Lower lobe of right lung (tissue), 2 donors: ENCODE measurements around the gene LRRC10B. TPM values are rescaled to one million over a fixed set of nuclear protein-coding genes. Genes with fewer than 3 reads are reported as not detected.

Experiments used
- ATAC-seq, 2 donors: fragments of 200-7000 bp; cut with Tn5 transposase; one replicate each; pipeline ENCODE4 v1.9.1; 2020 to 2022; ENCODE audit warnings: mild to moderate bottlenecking in 2 of 2, moderate library complexity in 2 of 2
- DNase-seq: peaks from one replicate; pipeline ENCODE4 v3.0.0-alpha.2; 2020
- H3K27ac ChIP-seq: fragments of 200-600 bp; one replicate; pipeline ENCODE4 v1.8.0; 2022
- H3K27me3 ChIP-seq: fragments of 200-600 bp; one replicate; pipeline ENCODE4 v1.8.0; 2022; ENCODE audit warnings: low read depth
- H3K36me3 ChIP-seq: fragments of 200-600 bp; one replicate; pipeline ENCODE4 v1.8.0; 2022; ENCODE audit warnings: mild to moderate bottlenecking
- H3K4me1 ChIP-seq: fragments of 200-600 bp; one replicate; pipeline ENCODE4 v1.8.0; 2022
- H3K4me3 ChIP-seq: fragments of 200-600 bp; one replicate; pipeline ENCODE4 v1.8.0; 2022; ENCODE audit warnings: mild to moderate bottlenecking
- H3K9me3 ChIP-seq: fragments of 200-600 bp; one replicate; pipeline ENCODE4 v1.8.0; 2022
- intact Hi-C: fragments of 100-400 bp; cut with DNase I; formaldehyde crosslinking; loops from one replicate; pipeline ENCODE4 v1.11.0; 2022
- total RNA-seq: library from RNA; stranded (reverse); fragmentation: NEBNext Ultra II Directional; extraction: Animal tissue kit (Norgen Biotek cat#: 25700); gene quantifications from one replicate; pipeline ENCODE4 v1.2.1, GENCODE V29; 2021
- TF ChIP-seq, protein P1 (sequence below): fragments of 200-600 bp; IDR thresholded peaks from one replicate; pipeline ENCODE4 v1.8.0; 2022; ENCODE audit warnings: antibody characterized with exemption, mild to moderate bottlenecking
- donor health status: DM: no; HTN: yes; CAD: no; lungs with severe emphysema.

LRRC10B gene
- total RNA-seq, 1 donor from 2014 or later = 6.4 TPM

DNA sequence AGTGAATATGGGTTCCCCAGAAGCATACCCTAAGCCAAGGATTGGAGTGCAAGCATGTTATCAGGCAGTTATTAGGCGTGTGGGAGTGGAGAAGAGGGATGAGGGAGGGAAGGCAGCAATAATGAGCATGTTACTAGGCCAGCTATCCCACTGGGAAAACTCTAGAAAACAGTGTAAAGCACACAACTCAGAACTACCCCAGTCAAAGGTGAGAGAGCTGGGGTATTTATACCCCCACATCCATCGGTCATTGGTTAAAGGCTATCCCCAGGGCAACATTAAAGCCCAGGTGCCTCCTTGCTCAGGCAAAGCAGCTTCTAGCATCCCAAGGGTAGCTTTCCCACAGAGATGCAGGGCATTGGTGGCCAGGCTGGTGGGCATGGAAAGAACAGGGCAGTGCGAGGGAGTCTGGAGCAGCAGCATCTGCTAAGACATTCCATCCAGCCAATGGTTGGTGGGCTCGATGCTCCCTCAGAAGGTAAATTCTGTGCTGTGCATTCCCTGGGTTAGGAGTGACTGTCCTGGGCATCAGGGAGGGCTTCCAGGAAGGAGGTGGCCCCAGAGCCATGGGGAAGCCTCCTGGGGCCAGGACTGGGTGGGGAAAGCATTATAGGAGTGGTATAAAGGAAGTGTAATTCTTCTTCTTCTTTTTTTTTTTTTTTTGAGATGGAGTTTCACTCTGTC, 21.1 kb upstream of the LRRC10B start:
- peaks cover under 1% of the 10 kb centered on the region for H3K27me3 ChIP-seq
- no peak overlapping the region for H3K27ac ChIP-seq
- intact Hi-C loops = no loop called here
- H3K9me3 ChIP-seq = no peaks in the 10 kb centered on the region
- ATAC-seq = no peak
- H3K36me3 ChIP-seq = no peaks in the 10 kb centered on the region
- H3K4me3 ChIP-seq = no peak overlapping the region
- TF ChIP-seq, protein P1, sequence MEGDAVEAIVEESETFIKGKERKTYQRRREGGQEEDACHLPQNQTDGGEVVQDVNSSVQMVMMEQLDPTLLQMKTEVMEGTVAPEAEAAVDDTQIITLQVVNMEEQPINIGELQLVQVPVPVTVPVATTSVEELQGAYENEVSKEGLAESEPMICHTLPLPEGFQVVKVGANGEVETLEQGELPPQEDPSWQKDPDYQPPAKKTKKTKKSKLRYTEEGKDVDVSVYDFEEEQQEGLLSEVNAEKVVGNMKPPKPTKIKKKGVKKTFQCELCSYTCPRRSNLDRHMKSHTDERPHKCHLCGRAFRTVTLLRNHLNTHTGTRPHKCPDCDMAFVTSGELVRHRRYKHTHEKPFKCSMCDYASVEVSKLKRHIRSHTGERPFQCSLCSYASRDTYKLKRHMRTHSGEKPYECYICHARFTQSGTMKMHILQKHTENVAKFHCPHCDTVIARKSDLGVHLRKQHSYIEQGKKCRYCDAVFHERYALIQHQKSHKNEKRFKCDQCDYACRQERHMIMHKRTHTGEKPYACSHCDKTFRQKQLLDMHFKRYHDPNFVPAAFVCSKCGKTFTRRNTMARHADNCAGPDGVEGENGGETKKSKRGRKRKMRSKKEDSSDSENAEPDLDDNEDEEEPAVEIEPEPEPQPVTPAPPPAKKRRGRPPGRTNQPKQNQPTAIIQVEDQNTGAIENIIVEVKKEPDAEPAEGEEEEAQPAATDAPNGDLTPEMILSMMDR = no peak
- peaks cover 18% of the 10 kb centered on the region for H3K4me1 ChIP-seq
- DNase-seq = no peak

DNA sequence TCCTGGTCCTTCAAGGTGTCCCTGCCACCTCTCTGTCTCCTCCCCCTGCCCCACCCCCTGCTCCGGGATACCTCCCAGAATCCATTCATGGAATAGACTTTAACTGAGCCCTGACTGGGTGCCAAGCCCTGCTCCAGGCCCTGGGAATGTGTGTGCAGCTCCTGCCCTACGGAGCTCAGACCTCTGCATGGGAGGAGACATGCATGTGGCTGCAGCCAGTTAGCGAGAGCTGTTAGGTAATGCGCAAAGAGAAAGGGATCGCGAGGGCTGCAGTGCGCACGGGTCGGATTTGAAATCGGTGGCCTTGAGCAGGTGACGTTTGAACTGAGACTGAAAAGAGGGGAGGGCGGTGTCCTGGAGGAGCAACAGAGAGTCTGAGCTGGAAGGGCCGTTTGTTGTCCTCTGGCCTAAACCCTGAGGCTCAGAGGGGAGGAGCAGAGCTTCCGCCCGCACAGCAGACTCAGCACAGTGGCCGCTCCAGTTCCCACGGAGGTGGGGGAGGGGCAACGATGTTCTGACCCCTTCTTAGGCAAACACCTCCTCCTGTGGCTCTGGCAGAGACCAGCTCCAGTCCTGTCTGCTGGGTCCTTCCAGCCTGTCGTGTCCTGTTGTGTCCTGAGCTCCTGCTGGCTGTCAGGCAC, 19.8 kb upstream of the LRRC10B start:
- no peaks in the 10 kb centered on the region for H3K27me3 ChIP-seq
- TF ChIP-seq, protein P1 = no peak
- DNase-seq (no peak), ATAC-seq (peak; percentile 39 to 48)
- intact Hi-C loops = no loop called here
- H3K4me1 ChIP-seq = peaks cover 18% of the 10 kb centered on the region
- H3K9me3 ChIP-seq = no peaks in the 10 kb centered on the region
- peak overlapping the region; percentile 5 for H3K4me3 ChIP-seq
- H3K27ac ChIP-seq = no peak overlapping the region
- no peaks in the 10 kb centered on the region for H3K36me3 ChIP-seq

DNA sequence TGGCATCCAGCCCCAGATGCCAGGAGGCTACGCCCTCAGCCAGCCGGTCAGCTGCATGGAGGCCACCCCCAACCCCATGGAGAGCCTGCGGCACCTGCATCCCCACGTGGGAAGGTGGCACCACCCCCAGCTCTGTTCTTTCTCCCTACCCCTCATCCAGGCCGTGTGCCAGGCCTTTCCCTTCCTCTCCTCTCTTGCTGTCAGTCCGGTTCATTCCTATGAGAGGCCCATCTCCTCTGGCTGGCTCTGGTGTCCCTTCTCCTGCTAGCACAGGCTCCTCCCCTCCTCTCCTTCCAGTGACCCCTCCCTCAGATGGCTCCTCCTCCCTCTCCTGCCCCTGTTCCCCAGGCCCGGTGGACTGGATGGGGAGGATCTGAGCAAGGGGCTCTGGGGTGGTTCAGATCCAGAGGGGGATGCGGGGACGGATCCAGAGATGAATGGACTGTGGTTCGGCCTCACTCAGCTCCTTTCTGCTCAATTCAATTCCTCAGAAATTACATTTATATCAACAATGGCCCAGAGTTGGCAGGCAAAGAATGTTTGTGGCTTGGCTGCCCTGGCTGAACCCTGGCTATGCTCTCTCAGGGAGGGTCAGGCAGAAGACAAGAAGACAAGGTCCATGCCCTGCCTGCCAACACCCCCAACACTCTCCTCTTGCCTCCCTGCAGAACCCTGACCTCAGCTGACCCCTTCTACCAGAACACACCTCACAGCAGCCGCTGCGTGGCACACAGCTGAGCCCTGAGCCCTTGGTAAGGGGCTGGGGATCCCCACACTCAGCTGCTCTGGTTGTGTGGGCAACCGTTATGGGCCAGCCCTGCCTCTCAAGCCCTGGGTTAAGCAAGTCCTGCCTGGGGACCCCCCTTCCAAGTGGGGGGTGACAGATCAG, 18.5 kb upstream of the LRRC10B start:
- H3K27me3 ChIP-seq = no peaks in the 10 kb centered on the region
- no peaks in the 10 kb centered on the region for H3K9me3 ChIP-seq
- DNase-seq (no peak), ATAC-seq (no peak)
- peaks cover 18% of the 10 kb centered on the region for H3K4me1 ChIP-seq
- no peak overlapping the region for H3K27ac ChIP-seq
- TF ChIP-seq, protein P1 = no peak
- H3K4me3 ChIP-seq = no peak overlapping the region
- intact Hi-C loops = no loop called here
- H3K36me3 ChIP-seq = no peaks in the 10 kb centered on the region

DNA sequence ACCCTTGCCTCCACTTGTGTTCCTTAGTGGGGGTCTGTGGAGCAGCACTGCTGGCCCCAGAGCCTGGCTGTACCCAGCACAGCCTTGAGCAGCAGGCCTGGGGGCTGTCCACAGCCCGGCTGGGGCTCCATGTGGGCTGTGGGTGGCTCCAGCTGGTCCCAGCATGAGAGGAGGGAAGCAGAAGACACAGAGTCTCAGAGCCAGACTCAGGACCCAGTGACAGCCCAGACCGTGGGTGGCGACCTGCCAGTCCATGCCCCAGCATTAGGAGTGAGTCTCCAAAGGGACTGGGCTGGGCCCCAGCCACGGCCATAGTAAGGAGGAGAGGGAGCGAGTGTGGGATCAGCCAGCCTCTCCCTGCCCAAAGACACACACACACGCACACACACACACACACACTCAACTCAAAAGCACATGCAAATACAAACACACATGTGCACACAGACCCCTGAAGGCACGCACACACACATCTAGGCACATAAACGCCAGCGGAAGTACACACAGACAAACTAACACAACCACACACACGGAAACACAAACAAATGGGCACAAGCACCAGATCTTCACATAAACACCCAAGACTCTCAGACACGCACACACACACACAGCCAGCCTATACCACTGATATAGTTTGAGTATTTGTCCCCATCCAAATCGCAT, 16.7 kb upstream of the LRRC10B start:
- intact Hi-C loops = no loop called here
- H3K9me3 ChIP-seq = no peaks in the 10 kb centered on the region
- H3K4me1 ChIP-seq = peaks cover 18% of the 10 kb centered on the region
- no peak overlapping the region for H3K4me3 ChIP-seq
- no peak overlapping the region for H3K27ac ChIP-seq
- no peaks in the 10 kb centered on the region for H3K36me3 ChIP-seq
- H3K27me3 ChIP-seq = no peaks in the 10 kb centered on the region
- DNase-seq (no peak), ATAC-seq (no peak)
- TF ChIP-seq, protein P1 = no peak

DNA sequence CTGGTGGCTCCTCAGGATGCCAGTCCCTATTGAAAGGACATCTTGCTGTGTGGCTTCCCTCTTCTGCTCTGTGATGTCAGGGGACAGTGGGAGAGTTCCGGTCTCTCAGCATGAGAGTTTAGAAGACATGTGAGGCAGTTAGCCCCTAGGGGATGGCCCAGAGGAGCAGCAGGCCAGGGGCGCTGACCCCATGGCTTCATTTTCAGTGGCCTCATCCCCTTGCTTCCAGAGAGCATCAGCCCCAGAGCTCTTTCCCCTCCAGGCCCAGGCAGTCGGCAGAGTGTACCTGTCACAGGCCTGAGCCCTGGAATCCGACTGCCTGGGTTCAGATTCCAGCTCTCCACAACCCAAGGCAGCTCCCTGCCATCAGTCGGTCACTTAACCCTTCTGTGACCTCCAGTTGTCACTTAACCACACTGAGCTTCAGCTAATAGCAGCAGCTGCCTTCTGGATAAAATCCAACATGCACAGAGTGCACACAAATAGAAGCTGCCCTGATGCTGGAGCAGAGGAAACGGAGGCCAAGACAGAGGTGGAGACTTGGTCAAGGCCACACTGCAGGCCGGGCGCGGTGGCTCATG, 14.1 kb upstream of the LRRC10B start:
- DNase-seq (no peak), ATAC-seq (no peak)
- TF ChIP-seq, protein P1 = no peak
- Histone ChIP-seq H3K9me3 (no peaks in the 10 kb centered on the region), H3K27ac (no peak overlapping the region), H3K27me3 (no peaks in the 10 kb centered on the region), H3K4me1 (peaks cover 12% of the 10 kb centered on the region), H3K4me3 (no peak overlapping the region), H3K36me3 (no peaks in the 10 kb centered on the region)
- intact Hi-C loops = no loop called here
